HG03066 (cell line): ENCODE data around the gene MDFI.

ENCODE experiments used
- ATAC-seq: cut with Tn5 transposase; IDR thresholded peaks from one replicate; pipeline ENCODE4 v1.9.1; 2021; ENCODE audit warnings: low read depth; ENCODE audit not compliant: unreplicated experiment

MDFI gene

GRCh38 chr6:41684311-41685180 is 46.3 kb downstream of the MDFI start:
- ATAC-seq: no peak

GRCh38 chr6:41685641-41686380 is 47.5 kb downstream of the MDFI start:
- ATAC-seq: no peak

- ATAC-seq: no peak
These were observed 49.4 kb downstream of the MDFI start for GRCh38 chr6:41687501-41688175.

GRCh38 chr6:41688256-41688965 is 50.1 kb downstream of the MDFI start:
- ATAC-seq: no peak

- no peak for ATAC-seq
These were observed 51.1 kb downstream of the MDFI start for GRCh38 chr6:41689171-41690008.

GRCh38 chr6:41690541-41691330 is 52.5 kb downstream of the MDFI start:
- no peak for ATAC-seq

- ATAC-seq: no peak
These were observed 53.3 kb downstream of the MDFI start for GRCh38 chr6:41691426-41692079.

GRCh38 chr6:41692080-41692675 is 53.9 kb downstream of the MDFI start:
- no peak for ATAC-seq

GRCh38 chr6:41692730-41693129 is 54.5 kb downstream of the MDFI start:
- ATAC-seq: no peak

- ATAC-seq: no peak
These were observed 55.3 kb downstream of the MDFI start for GRCh38 chr6:41693281-41694240.

- no peak for ATAC-seq
These were observed 56.7 kb downstream of the MDFI start for GRCh38 chr6:41694815-41695526.

GRCh38 chr6:41695825-41696224 is 57.6 kb downstream of the MDFI start:
- ATAC-seq: no peak

GRCh38 chr6:41696788-41697187 is 58.5 kb downstream of the MDFI start:
- no peak for ATAC-seq

- no peak for ATAC-seq
These were observed 59.9 kb downstream of the MDFI start for GRCh38 chr6:41697861-41698781.

GRCh38 chr6:41699063-41699462 is 60.8 kb downstream of the MDFI start:
- ATAC-seq: no peak
